Neural progenitor cell (in vitro differentiated cells): ENCODE results near the gene FBLN2. TPM values are rescaled to one million over a fixed set of nuclear protein-coding genes. Genes with fewer than 3 reads are reported as not detected.

Experiments used
- DNase-seq: peaks from one replicate; pipeline ENCODE4 v3.0.0-alpha.2; 2016; ENCODE audit warnings: low spot score
- H2AFZ ChIP-seq: fragments of 200-600 bp; sonication (generic); replicated peaks from 2 replicates; pipeline ENCODE4 v1.6.1; 2016; ENCODE audit warnings: antibody characterized with exemption
- H3F3A ChIP-seq: fragments of 200-600 bp; sonication (generic); 2 replicates; pipeline ENCODE4 v1.6.1; 2016; ENCODE audit warnings: antibody characterized with exemption, low read depth
- H3K27ac ChIP-seq: fragments of 200-600 bp; sonication (generic); 2 replicates; pipeline ENCODE4 v1.5.1; 2016; ENCODE audit warnings: mild to moderate bottlenecking
- H3K27me3 ChIP-seq: fragments of 200-600 bp; sonication (generic); 2 replicates; pipeline ENCODE4 v1.6.1; 2016; ENCODE audit warnings: mild to moderate bottlenecking, moderate library complexity
- H3K36me3 ChIP-seq: fragments of 200-600 bp; sonication (generic); 2 replicates; pipeline ENCODE4 v1.5.1; 2016
- H3K4me1 ChIP-seq: fragments of 200-600 bp; sonication (generic); 2 replicates; pipeline ENCODE4 v1.6.1; 2016; ENCODE audit warnings: mixed run types
- H3K4me2 ChIP-seq: fragments of 200-600 bp; sonication (generic); 2 replicates; pipeline ENCODE4 v1.6.1; 2016
- H3K4me3 ChIP-seq: fragments of 200-600 bp; sonication (generic); 2 replicates; pipeline ENCODE4 v1.5.1; 2016
- H3K79me2 ChIP-seq: fragments of 200-600 bp; sonication (generic); 2 replicates; pipeline ENCODE4 v1.6.1; 2016; ENCODE audit warnings: low read depth
- H3K9ac ChIP-seq: fragments of 200-600 bp; sonication (generic); 2 replicates; pipeline ENCODE4 v1.6.1; 2016
- H3K9me3 ChIP-seq: fragments of 200-600 bp; sonication (generic); 2 replicates; pipeline ENCODE4 v1.5.1; 2016; ENCODE audit warnings: low read depth
- H4K20me1 ChIP-seq: fragments of 200-600 bp; sonication (generic); 2 replicates; pipeline ENCODE4 v1.6.1; 2016; ENCODE audit warnings: low read depth
- H3K27ac Mint-ChIP-seq: 3 replicates; pipeline ENCODE4 v1.8.0; 2021; ENCODE audit warnings: mixed read lengths
- H3K27me3 Mint-ChIP-seq: 2 replicates; pipeline ENCODE4 v1.8.0; 2022; ENCODE audit warnings: low read depth, mild to moderate bottlenecking, inconsistent platforms, moderate library complexity, mixed read lengths; ENCODE audit not compliant: insufficient read depth
- H3K36me3 Mint-ChIP-seq: 3 replicates; pipeline ENCODE4 v1.8.0; 2021; ENCODE audit warnings: mixed read lengths
- H3K4me1 Mint-ChIP-seq: 3 replicates; pipeline ENCODE4 v1.8.0; 2021; ENCODE audit warnings: mixed read lengths
- H3K4me3 Mint-ChIP-seq: 3 replicates; pipeline ENCODE4 v1.8.0; 2021; ENCODE audit warnings: mild to moderate bottlenecking, moderate library complexity, mixed read lengths
- H3K9me3 Mint-ChIP-seq: 3 replicates; pipeline ENCODE4 v1.8.0; 2020; ENCODE audit warnings: mixed read lengths
- EZH2 ChIP-seq: fragments of 200-600 bp; sonication (generic); IDR thresholded peaks from 2 replicates; pipeline ENCODE4 v1.6.1; 2017; ENCODE audit warnings: antibody characterized with exemption, mild to moderate bottlenecking, moderate library complexity
- EZH2phosphoT487 ChIP-seq: fragments of 200-600 bp; sonication (generic); IDR thresholded peaks from 2 replicates; pipeline ENCODE4 v1.6.1; 2017; ENCODE audit warnings: antibody characterized with exemption
- total RNA-seq: library from RNA; depleted of rRNA; stranded (reverse); fragments of >200 nt; gene quantifications from 2 replicates; pipeline ENCODE4 v1.2.3, GENCODE V29; 2015; ENCODE audit warnings: low replicate concordance
- TF ChIP-seq, protein P1 (sequence below): fragments of 200-600 bp; sonication (generic); IDR thresholded peaks from 2 replicates; pipeline ENCODE4 v1.5.1; 2017; ENCODE audit warnings: antibody characterized with exemption, mild to moderate bottlenecking

Gene FBLN2
- total RNA-seq, 1 donor from 2014 or later: 15.9 TPM

DNA sequence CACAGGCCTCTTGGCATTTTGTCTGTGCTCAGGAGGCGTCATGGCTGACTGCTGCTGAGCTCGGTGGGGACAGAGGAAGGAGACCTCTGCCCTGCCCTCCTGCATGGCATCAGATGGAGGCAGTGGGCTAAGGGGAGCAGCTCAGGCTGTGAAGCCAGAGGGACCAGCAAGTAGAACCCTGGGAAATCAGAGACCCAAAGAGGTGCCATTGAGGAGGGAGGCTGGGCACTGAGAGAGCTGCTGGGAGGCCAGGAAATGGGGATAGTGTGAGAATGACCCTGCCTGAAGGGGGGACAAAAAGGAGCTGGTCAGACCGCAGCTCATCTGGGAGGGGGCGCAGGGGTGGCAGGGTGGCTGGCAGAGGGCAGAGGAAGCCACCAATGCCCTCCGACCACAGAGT lies 136.8 kb downstream of the FBLN2 start:
- Histone ChIP-seq H2AFZ (no peak overlapping the region), H3K4me2 (no peak overlapping the region), H3K27me3 (no peaks in the 10 kb centered on the region), H3K4me3 (no peak overlapping the region), H3K27ac (no peak overlapping the region), H3K9me3 (no peaks in the 10 kb centered on the region), H3K9ac (no peak overlapping the region), H3K4me1 (peaks cover 28% of the 10 kb centered on the region), H4K20me1 (no peaks in the 10 kb centered on the region), H3K79me2 (no peaks in the 10 kb centered on the region), H3F3A (peaks cover 5% of the 10 kb centered on the region), H3K36me3 (no peaks in the 10 kb centered on the region)
- Mint-ChIP-seq H3K4me3 (no peak overlapping the region), H3K36me3 (no peaks in the 10 kb centered on the region), H3K27ac (peak overlapping the region; percentile 70), H3K27me3 (peaks cover 10% of the 10 kb centered on the region), H3K9me3 (no peaks in the 10 kb centered on the region), H3K4me1 (peaks cover 43% of the 10 kb centered on the region)
- no peak for DNase-seq
- TF ChIP-seq, protein P1, sequence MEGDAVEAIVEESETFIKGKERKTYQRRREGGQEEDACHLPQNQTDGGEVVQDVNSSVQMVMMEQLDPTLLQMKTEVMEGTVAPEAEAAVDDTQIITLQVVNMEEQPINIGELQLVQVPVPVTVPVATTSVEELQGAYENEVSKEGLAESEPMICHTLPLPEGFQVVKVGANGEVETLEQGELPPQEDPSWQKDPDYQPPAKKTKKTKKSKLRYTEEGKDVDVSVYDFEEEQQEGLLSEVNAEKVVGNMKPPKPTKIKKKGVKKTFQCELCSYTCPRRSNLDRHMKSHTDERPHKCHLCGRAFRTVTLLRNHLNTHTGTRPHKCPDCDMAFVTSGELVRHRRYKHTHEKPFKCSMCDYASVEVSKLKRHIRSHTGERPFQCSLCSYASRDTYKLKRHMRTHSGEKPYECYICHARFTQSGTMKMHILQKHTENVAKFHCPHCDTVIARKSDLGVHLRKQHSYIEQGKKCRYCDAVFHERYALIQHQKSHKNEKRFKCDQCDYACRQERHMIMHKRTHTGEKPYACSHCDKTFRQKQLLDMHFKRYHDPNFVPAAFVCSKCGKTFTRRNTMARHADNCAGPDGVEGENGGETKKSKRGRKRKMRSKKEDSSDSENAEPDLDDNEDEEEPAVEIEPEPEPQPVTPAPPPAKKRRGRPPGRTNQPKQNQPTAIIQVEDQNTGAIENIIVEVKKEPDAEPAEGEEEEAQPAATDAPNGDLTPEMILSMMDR: no peak
- TF ChIP-seq EZH2phosphoT487: no peak
- TF ChIP-seq EZH2: no peak

DNA sequence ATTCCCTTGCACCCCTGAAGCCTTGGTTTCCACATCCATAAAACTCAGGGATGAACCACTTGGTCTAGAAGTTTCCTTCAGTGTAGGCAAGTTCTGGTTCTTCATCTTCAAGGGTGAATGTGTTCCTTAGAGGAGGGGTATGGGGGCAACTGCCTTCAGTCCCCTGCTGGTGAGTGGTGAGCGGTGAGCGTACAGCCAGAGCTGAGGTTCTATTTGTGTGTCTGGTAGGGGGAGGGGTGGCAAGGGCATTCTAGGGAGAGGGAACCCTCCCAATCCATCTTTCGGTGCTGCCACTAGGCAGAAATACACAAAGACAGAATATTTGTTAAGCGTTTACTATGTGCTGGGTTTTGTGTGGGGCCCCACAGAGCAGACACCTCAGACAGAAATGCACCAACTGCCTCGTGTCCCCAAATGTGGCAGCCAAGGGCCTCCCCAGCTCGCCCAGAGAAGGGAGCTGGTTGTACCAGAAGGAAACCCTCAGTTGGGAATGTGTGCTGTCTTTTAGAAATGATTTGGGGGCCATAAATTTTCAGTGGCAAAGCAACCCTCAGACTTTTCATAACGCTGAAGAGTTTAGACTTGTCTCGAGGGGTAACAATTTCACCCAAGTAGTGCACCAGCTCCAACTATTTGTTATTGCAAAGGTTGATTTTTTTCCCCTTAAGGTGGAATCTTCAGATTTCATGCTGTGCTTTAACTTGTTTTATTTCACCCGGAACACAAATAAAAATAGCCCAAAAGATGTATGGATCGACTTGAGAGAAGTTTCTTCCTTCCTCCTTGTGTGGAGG lies 137.6 kb downstream of the FBLN2 start:
- no peak for DNase-seq
- peak overlapping the region; percentile 38 for H3K4me3 Mint-ChIP-seq
- H3K27me3 Mint-ChIP-seq: peaks cover 10% of the 10 kb centered on the region
- Histone ChIP-seq H3K36me3 (no peaks in the 10 kb centered on the region), H4K20me1 (no peaks in the 10 kb centered on the region), H3K27me3 (no peaks in the 10 kb centered on the region), H3K9ac (no peak overlapping the region), H3K4me3 (no peak overlapping the region), H3K27ac (no peak overlapping the region), H3K4me1 (peaks cover 32% of the 10 kb centered on the region), H3K9me3 (no peaks in the 10 kb centered on the region), H3F3A (peaks cover 5% of the 10 kb centered on the region), H2AFZ (peak overlapping the region; percentile 13), H3K4me2 (no peak overlapping the region), H3K79me2 (no peaks in the 10 kb centered on the region)
- H3K9me3 Mint-ChIP-seq: no peaks in the 10 kb centered on the region
- no peaks in the 10 kb centered on the region for H3K36me3 Mint-ChIP-seq
- H3K4me1 Mint-ChIP-seq: peaks cover 47% of the 10 kb centered on the region
- TF ChIP-seq EZH2phosphoT487 (no peak), EZH2 (no peak)
- TF ChIP-seq, protein P1: no peak
- H3K27ac Mint-ChIP-seq: peak overlapping the region; percentile 83

GRCh38 chr3:13687517-13687943 lies 138.6 kb downstream of the FBLN2 start:
- H3K4me1 ChIP-seq: peaks cover 32% of the 10 kb centered on the region
- H3K9me3 ChIP-seq: no peaks in the 10 kb centered on the region
- DNase-seq: peak; percentile 53
- peak overlapping the region; percentile 13 for H2AFZ ChIP-seq
- peaks cover 5% of the 10 kb centered on the region for H3K27me3 Mint-ChIP-seq
- no peaks in the 10 kb centered on the region for H3K9me3 Mint-ChIP-seq
- TF ChIP-seq EZH2 (no peak), EZH2phosphoT487 (no peak)
- TF ChIP-seq, protein P1: no peak
- no peaks in the 10 kb centered on the region for H3K79me2 ChIP-seq
- no peaks in the 10 kb centered on the region for H4K20me1 ChIP-seq
- peak overlapping the region; percentile 54 for H3K4me3 Mint-ChIP-seq
- no peak overlapping the region for H3K27ac ChIP-seq
- no peaks in the 10 kb centered on the region for H3K36me3 Mint-ChIP-seq
- peak overlapping the region; percentile 45 for H3K4me2 ChIP-seq
- H3K4me3 ChIP-seq: no peak overlapping the region
- H3K36me3 ChIP-seq: no peaks in the 10 kb centered on the region
- no peaks in the 10 kb centered on the region for H3K27me3 ChIP-seq
- H3K4me1 Mint-ChIP-seq: peaks cover 45% of the 10 kb centered on the region
- peaks cover 5% of the 10 kb centered on the region for H3F3A ChIP-seq
- no peak overlapping the region for H3K9ac ChIP-seq
- H3K27ac Mint-ChIP-seq: peak overlapping the region; percentile 83

Other genes with a start within 250 kb of the FBLN2 start
- 37.1 and 78.9 TPM in 2 replicates for gene NUP210, start 128.8 kb upstream of the FBLN2 start, total RNA-seq
- 4.8 and 12.6 TPM in 2 replicates for gene HDAC11, start 68.8 kb upstream of the FBLN2 start, total RNA-seq